ENCODE data around the gene PRR5L.
A peak's percentile ranks its signal among the peaks of the same experiment; 100 is the strongest.

PRR5L gene

DNA sequence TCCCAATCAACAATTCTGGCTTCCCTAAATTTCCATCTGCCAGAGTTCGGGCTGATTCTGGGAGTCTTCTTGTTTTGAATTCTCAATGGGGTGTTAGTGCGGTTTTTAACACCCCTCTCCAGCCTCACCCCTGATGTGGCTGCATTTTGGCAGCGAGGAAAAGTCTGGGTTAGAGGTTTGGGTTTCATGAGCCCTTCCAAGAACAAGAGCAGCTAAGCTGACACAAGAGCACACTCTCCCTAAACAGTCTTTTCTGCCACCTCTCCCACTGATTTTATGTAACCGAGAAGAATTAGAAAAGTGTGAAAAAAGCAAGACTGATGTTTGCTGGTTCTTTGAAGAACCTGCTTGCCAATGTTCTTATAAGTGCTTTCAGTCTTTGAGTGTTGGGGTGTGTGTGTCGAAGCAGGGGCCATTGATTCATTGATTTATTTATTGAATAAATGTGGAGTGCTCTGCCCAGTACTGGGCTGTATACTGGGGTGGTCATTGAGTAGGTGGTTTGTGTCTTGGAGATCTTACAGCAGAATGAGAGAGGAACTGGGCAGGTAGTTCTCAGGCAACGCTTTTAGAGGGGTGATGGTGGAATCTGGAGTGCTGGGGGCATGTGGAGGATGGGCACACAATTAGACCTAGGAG is 112.5 kb downstream of the PRR5L start:
- no peaks in the 10 kb centered on the region for H3K27me3 ChIP-seq (ENCODE audit: insufficient read depth, poor library complexity, severe bottlenecking)
- no peak for DNase-seq (ENCODE audit: low read depth in 1 of 2, low spot score in 1 of 2)
- peak overlapping the region; percentile 23 for H3K27ac ChIP-seq (replicated peaks)
- no peak for TF ChIP-seq CTCF (IDR thresholded peaks at IDR 0.05; ENCODE audit: insufficient read depth, low read length)
- TF ChIP-seq, protein P1, sequence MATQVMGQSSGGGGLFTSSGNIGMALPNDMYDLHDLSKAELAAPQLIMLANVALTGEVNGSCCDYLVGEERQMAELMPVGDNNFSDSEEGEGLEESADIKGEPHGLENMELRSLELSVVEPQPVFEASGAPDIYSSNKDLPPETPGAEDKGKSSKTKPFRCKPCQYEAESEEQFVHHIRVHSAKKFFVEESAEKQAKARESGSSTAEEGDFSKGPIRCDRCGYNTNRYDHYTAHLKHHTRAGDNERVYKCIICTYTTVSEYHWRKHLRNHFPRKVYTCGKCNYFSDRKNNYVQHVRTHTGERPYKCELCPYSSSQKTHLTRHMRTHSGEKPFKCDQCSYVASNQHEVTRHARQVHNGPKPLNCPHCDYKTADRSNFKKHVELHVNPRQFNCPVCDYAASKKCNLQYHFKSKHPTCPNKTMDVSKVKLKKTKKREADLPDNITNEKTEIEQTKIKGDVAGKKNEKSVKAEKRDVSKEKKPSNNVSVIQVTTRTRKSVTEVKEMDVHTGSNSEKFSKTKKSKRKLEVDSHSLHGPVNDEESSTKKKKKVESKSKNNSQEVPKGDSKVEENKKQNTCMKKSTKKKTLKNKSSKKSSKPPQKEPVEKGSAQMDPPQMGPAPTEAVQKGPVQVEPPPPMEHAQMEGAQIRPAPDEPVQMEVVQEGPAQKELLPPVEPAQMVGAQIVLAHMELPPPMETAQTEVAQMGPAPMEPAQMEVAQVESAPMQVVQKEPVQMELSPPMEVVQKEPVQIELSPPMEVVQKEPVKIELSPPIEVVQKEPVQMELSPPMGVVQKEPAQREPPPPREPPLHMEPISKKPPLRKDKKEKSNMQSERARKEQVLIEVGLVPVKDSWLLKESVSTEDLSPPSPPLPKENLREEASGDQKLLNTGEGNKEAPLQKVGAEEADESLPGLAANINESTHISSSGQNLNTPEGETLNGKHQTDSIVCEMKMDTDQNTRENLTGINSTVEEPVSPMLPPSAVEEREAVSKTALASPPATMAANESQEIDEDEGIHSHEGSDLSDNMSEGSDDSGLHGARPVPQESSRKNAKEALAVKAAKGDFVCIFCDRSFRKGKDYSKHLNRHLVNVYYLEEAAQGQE (IDR thresholded peaks at IDR 0.05; ENCODE audit: insufficient replicate concordance, low read depth) = no peak
- TF ChIP-seq POLR2AphosphoS5 (IDR thresholded peaks at IDR 0.05; ENCODE audit: low read depth) = no peak
- TF ChIP-seq GABPA (IDR thresholded peaks at IDR 0.05; ENCODE audit: low read depth) = no peak
- no peak for TF ChIP-seq SPI1 (IDR thresholded peaks at IDR 0.05; ENCODE audit: borderline replicate concordance, low read depth)
- no peak overlapping the region for H3K4me3 ChIP-seq (replicated peaks; ENCODE audit: insufficient read depth, low read length)

- TF ChIP-seq, protein P1 (IDR thresholded peaks at IDR 0.05; ENCODE audit: insufficient replicate concordance, low read depth) = no peak
- TF ChIP-seq SPI1 (IDR thresholded peaks at IDR 0.05; ENCODE audit: borderline replicate concordance, low read depth) = no peak
- TF ChIP-seq CTCF (IDR thresholded peaks at IDR 0.05; ENCODE audit: insufficient read depth, low read length) = no peak
- TF ChIP-seq GABPA (IDR thresholded peaks at IDR 0.05; ENCODE audit: low read depth) = 0 out of 2 replicates have a peak, but pooled peaks have one; percentile 18
- TF ChIP-seq POLR2AphosphoS5 (IDR thresholded peaks at IDR 0.05; ENCODE audit: low read depth) = peak; percentile 35; the same call in 1 of the 2 replicates
- DNase-seq (ENCODE audit: low read depth in 1 of 2, low spot score in 1 of 2) = peak in 1 of 2 experiments; percentile 56
- Histone ChIP-seq H3K4me3 (replicated peaks; ENCODE audit: insufficient read depth, low read length) (no peak overlapping the region), H3K27me3 (ENCODE audit: insufficient read depth, poor library complexity, severe bottlenecking) (no peaks in the 10 kb centered on the region), H3K27ac (replicated peaks) (peak overlapping the region; percentile 23)
These were observed 113.2 kb downstream of the PRR5L start for GRCh38 chr11:36409152-36409816.

DNA sequence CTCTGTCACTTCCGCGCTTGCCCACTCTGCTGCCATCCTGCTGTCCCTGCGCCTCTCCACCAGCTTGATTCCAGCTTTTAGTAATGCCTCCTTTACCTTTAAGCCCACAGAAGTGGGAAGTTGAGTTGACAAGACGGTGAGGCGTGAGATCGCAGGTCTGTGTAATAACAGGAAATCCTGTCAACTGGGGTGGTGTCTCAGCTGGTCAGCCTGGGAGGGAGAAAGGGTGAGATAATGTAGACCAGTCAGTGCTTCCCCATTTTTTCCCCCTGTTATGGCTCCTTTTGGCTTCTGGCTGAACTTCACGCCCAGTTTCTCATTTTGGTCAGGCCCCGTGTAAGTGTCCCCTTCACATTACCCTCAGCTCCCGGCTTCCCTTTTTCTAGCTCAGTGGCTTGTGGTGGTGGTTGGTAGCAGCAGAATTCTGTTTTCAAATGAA is 115.1 kb downstream of the PRR5L start:
- no peak overlapping the region for H3K4me3 ChIP-seq (replicated peaks; ENCODE audit: insufficient read depth, low read length)
- no peaks in the 10 kb centered on the region for H3K27me3 ChIP-seq (ENCODE audit: insufficient read depth, poor library complexity, severe bottlenecking)
- peak in 1 of 2 experiments; percentile 95 for DNase-seq (ENCODE audit: low read depth in 1 of 2, low spot score in 1 of 2)
- H3K27ac ChIP-seq (replicated peaks) = peak overlapping the region; percentile 69
- TF ChIP-seq, protein P1 (IDR thresholded peaks at IDR 0.05; ENCODE audit: insufficient replicate concordance, low read depth) = no peak
- TF ChIP-seq SPI1 (IDR thresholded peaks at IDR 0.05; ENCODE audit: borderline replicate concordance, low read depth) = peak; percentile 85
- TF ChIP-seq GABPA (IDR thresholded peaks at IDR 0.05; ENCODE audit: low read depth) = peak; percentile 59; the same call in 1 of the 2 replicates
- peak; percentile 88 for TF ChIP-seq POLR2AphosphoS5 (IDR thresholded peaks at IDR 0.05; ENCODE audit: low read depth)
- no peak for TF ChIP-seq CTCF (IDR thresholded peaks at IDR 0.05; ENCODE audit: insufficient read depth, low read length)
